DMS79 (cell line): ENCODE measurements around the gene RANBP10.

Experiments
- DNase-seq: peaks from one replicate; lab custom pipeline; 2025; lab: John Stamatoyannopoulos, UW

Gene RANBP10

DNA sequence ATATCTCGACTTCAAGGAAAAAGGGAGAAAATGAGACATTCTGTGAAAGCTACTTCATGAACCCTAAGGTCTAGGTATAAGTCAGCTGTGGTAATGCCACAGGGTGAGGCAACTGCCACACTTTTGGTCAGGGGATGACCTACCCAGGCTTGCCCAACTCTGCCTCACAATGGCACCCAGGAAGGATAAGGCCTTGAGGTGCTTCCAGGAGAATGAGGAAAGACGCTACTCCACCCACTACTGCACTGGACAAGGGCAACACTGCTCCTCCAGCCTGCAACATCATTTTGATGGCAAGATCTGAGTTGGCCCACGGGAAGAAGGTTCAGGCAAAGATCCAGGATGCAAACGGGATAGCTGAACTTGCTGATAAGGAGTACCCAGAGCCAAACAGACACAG, 65.2 kb downstream of the RANBP10 start:
- no peak for DNase-seq

DNA sequence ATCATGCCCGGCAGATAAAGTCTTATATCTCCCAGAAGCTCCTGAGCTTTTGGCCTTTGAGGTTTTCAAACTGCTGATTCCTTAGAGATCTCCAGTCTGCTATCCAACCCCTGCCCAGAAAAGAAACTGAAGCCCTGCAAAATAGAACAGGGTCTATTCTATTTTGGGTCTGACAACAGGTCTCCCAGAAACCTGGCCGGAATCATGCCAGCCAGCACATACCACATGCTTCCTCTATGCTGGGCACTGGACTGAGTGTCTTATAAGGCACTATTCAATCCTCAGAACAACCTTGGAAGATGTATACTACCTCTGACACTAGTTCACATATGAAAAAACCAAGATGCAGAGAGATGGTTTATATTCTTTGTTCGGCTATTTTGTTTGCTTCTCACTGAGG, 66.0 kb downstream of the RANBP10 start:
- no peak for DNase-seq

GRCh38 chr16:67736858-67737257, 69.5 kb downstream of the RANBP10 start:
- no peak for DNase-seq

- DNase-seq = no peak
These were observed 71.6 kb downstream of the RANBP10 start for GRCh38 chr16:67734731-67735201.

GRCh38 chr16:67733734-67734470, 72.5 kb downstream of the RANBP10 start:
- no peak for DNase-seq

GRCh38 chr16:67731753-67732095, 74.6 kb downstream of the RANBP10 start:
- no peak for DNase-seq

DNA sequence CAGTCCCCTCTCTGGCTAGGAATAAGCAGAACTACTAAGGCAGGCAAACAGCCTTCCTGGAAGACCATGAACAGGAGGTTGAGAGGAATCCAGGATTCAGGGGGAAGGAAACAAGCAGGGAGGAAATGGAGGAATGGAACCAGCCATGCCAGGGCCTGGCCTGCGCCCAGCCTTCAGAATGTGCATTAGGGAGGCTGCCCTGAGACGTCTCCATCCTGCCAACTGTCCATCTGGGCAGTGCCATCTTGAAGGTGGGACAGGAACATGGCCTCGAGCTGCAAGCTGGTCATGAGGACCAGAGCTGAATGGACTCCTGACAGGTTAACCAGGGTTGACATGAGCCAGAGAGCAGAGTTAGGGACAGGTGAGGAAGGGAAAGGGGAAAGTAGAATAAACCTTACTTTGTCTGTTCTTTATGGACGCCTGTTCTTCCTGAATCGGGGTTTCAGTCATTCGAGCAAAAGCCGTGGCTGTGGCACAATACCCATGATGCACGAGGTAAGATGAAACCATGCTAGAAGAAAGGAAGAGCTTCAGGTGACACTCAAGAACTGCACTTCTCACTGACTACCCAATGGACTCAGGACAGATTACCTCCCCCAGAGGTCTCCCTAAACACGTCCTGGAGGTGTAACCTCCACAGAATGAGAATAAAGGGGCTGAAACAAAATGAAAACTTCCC, 75.1 kb downstream of the RANBP10 start:
- DNase-seq = no peak

DNA sequence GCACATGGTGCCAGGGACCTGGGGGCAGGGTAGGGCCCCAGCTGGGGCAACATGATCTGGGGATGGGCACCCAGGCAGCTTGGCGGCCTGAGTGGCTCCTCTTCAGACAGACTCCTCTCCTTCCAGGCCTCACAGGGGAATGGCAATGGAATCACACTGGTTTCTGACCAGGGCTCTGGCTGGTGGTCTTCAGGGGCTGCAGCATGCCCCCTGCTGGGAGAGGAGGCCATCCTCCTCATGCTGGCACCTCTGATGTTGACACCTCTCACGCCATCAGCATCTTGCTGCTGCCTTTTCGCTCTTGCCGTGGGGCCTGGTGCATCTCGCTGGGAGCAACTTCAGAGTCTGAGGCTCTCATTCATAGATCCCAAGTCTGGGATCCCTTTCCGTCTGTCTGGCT, 76.0 kb downstream of the RANBP10 start:
- DNase-seq = no peak

DNA sequence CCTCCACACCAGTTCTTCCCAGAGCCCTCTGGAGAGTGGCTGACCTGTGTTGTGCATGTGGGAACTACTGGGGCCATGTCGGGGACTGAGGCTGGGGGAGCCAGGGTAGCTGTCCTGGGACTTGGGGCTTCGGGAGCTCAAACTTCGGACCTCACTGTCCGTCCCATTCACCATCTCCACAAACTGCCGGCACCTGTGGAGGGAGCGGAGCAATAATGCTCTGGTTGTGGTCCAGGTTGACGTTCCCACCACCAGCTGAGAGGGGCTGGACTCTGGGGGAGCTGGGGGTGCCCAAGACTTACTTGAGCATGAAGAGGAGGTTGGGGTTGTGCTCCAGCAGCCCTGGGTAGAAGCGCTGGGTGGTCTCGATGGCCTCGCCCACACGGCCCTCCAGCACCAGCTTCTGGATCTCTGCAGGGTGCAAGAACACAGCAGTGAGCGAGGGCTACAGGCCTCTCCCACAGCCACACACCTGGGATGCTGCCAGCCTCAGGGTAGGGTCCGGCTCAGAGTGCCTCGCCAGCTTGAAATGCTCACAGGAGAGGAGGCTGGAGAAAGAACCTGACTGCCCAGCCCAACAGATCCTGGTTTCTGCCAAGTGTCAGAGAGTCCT, 76.6 kb downstream of the RANBP10 start:
- no peak for DNase-seq

GRCh38 chr16:67727521-67728485, 78.6 kb downstream of the RANBP10 start:
- DNase-seq = no peak

GRCh38 chr16:67726106-67727034, 80.0 kb downstream of the RANBP10 start:
- DNase-seq = no peak

- DNase-seq = no peak
These were observed 82.5 kb downstream of the RANBP10 start for GRCh38 chr16:67723911-67724305.

DNA sequence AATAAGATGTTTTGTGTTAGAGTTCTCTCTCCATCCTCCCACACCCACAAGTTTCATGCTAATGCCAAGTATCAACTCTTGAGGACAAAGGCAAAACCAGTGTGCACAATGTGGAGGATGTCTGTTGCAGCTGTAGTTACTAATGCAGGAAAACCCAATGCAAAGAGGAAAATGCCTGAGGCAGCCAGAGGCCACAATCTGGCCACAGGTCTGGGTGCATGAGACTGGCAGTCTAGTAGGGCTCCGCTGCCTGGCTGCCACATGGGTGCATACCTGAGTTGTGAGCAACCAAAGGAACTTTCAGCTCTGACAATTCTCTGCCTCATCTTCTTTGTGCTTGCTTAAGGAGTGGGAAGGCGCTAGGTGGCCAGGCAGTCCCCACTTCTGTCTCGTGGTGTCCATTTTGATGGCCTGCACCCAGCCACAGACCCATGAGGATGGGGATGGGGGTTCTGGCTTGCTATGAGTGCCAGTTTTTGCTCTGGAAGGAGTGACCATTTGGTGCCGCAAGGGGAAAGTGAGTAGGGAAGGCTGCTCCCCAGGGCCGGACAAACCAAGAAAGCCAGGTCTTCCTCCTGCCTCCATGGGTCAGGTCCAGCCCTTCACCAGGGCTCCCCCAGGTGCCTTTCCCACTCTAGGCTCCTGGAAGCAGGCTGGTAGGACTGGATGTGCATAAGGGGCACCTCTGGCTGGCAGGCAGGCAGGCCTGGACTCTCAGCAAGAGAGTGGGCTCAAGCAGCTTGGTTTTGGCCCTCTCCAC, 83.0 kb downstream of the RANBP10 start:
- DNase-seq = peak; percentile 84

DNA sequence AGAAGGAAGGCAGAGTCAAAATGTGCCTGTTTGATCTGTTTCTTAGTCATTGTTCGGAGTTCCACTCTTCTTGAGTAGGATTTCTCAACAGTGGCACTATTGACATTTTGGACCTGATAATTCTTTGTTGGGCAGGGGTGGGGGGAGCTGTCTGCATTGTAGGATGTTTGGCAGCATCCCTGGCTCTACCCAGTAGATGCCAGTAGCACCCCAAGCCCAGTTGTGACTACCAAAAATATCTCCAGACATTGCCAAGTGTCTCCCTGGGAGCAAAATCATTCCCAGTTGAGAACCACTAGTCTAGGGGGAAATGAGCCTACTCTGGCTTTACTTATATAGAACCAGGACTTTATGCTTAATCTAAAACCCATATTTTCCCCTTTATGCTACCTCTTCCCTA, 86.1 kb downstream of the RANBP10 start:
- DNase-seq = no peak

DNA sequence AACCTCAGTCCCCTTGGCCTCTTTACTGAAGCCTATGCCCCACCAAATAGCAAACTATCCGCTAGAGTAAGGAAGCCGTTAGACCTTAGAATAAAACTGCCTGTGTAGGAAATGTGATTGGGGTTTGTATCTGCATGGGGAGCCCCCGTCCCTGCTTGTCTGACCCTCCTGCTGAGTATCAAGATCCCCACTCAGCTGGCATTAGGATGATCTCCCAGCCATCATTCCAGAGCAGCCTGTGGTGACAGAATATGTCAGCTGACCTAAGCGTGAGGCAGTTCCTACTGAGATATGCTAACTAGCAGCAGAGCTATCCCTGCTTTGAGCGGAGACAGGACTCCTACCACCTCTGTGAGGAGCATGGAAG, 86.6 kb downstream of the RANBP10 start:
- DNase-seq = no peak

GRCh38 chr16:67719048-67719777, 87.1 kb downstream of the RANBP10 start, which contains the start of gene GFOD2:
Gene GFOD2 (minus strand): TSS chr16:67719316. CDS start chr16:67685715, 33,601 bp downstream.
- DNase-seq = peak; percentile 72

- DNase-seq = no peak
These were observed 87.7 kb downstream of the RANBP10 start for GRCh38 chr16:67718668-67719047.

GRCh38 chr16:67716097-67716496, 90.3 kb downstream of the RANBP10 start:
- DNase-seq = no peak

GRCh38 chr16:67714522-67714921, 91.8 kb downstream of the RANBP10 start:
- DNase-seq = no peak
